GM04503 (cell line): ENCODE results near the gene NPIPB5.
"Not testable (repeated sequence)": the region's sequence is repeated elsewhere in the genome, so short reads cannot be mapped to it uniquely, and the experiment has no call there.

Experiments used
- DNase-seq: peaks from one replicate; pipeline ENCODE4 v3.0.0-alpha.2; 2012; ENCODE audit warnings: low read depth

Gene NPIPB5

DNA sequence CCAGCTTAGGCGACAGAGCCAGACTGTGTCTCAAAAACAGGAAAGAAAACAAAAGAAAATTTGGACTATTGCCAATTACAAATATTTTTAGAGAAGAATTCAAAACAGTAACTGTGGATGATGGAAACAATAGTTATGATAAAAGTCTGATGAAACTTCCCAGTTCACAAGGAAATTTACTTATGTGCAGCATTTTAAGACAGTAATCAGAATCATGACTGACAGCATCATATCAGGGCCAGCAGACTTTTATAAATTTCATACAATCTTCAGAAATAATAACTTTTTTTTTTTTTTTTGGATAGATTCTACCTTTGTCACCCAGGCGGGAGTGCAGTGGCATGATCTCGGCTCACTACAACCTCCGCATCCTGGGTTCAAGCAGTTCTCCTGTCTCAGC lies at the start of gene NPIPB5:
Gene NPIPB5 (plus strand): TSS at position 301 of the 400 bp plus-strand sequence. CDS start 2,911 bp downstream, outside the sequence.
- not testable (repeated sequence) for DNase-seq

DNA sequence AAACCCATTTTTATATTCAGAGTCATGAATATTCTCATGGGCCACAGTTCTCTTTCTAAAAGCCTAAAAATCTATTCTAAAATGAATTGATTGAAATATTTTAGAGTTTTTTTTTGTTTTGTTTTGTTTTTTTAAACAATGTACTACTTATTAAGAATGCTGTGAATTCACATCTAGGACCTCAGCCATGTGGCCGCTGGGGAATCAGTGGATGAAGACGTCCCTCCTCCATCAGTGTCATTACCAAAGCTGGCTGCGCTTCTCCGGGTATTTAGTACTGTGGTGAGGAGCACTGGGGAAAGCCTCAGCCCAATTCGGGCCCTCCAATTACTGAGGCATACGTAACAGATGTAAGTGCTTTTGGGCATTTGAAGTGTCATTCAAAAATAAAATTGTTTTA lies 41.8 kb upstream of the NPIPB5 start:
- DNase-seq: not testable (repeated sequence)

DNA sequence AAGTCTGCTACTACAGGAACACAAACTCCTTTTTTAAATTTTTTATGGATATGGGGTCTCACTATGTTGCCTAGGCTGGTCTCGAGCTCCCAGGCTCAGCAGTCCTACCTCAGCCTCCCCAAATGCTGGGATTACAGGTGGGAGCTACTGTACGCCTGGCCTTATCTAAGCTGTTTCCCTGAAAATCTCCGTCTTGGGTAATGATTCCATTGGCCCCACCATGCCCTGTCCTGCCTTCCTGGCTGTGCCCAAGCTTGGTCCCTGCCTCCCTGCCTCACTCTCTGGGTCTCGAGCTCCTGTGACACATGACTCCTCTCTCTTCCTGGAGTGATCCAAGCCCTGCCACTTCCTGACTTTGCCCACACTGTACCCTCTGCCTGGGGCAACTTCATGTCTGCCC lies 27.3 kb downstream of the NPIPB5 start:
- not testable (repeated sequence) for DNase-seq

DNA sequence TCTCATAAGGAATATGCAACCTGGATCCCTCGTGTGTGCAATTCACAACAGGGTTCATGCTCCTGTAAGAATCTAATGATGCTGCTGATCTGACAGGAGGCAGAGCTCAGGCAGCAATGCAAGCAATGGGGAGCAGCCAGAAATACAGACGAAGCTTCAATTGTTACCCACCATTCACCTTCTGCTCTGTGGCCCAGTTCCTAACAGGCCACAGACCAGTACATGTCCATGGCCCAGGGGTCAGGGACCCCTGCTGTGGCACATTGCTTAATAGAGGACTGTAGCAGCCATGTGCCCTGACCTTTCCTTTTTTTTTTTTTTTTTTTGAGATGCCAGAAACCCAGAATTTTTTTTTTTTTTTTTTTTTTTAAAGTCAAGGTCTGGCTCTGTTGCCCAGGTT lies 34.1 kb downstream of the NPIPB5 start:
- DNase-seq: not testable (repeated sequence)

DNA sequence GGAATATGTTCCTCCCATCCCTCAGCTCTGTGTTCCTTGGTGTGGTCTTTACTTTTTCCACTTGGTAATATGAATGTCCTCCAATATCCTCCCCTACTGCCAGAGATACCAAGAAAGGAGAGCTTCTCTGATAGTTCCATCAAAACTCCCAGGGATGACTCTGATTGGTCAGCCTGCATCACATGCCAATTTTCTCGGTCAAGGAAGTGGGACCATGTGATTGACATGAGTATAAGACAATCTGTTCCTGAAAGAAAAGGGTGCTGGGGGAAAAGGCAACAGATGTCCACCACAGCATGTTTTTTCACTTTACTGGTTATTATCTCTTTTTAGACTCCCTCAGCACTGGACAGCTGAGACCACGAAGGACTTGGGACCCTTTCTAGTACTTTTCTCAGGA lies 35.9 kb downstream of the NPIPB5 start:
- not testable (repeated sequence) for DNase-seq

DNA sequence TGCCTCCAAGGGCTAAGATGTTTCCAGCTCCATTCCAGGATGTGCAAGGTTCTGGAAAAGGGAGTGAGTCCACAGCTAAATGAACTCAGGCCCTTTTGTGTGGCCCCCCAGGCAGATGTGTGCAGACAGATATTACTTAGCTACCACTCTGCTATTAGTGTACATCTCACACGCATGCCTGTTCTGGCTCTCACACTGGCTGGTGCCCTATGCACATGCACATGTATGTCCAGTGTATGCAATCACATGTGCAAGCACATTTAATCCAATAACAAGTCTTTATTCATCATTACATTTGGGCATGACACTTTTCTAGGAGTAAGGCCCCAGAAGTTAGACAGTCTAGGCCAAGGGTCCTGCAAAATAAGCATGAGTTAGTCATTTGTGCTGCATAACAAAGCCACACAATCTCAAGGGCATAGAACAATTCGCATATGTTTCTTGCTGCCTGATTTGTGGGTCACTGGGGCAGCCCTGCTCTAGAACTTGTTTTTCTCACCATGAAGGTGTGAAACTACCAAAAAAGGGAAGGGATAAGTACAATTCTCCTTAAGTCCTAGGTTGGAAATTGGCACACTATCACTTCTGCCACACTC lies 36.6 kb downstream of the NPIPB5 start:
- not testable (repeated sequence) for DNase-seq

DNA sequence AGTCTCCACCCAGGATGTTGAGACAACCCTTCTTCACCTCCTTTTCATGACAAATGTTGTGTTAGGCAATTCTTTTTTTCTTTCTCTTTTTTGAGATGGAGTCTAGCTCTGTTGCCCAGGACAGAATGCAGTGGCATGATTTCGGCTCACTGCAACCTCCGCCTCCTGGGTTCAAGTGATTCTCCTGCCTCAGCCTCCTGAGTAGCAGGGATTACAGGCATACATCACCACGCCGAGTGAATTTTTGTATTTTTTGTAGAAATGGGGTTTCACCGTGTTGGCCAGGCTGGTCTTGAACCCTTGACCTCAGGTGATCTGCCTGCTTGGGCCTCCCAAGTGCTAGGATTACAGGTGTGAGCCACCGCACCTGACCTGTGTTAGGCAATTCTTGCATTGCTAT lies 39.2 kb downstream of the NPIPB5 start:
- not testable (repeated sequence) for DNase-seq

DNA sequence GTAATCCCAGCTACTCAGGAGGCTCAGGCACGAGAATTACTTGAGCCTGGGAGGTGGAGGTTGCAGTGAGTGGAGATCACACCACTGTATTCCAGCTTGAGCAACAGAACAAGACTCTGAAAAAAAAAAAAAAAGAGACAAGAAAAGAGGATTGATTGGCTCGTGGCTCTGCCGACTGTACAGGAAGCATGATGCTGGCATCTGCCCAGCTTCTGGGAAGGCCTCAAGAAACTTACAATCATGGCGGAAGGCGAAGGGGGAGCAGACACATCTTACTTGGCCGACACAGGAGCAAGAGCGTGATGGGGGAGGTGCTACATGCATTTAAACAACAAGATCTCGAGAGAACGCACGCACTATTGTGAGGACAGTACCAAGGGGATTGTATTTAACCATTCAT lies 40.5 kb downstream of the NPIPB5 start:
- not testable (repeated sequence) for DNase-seq

DNA sequence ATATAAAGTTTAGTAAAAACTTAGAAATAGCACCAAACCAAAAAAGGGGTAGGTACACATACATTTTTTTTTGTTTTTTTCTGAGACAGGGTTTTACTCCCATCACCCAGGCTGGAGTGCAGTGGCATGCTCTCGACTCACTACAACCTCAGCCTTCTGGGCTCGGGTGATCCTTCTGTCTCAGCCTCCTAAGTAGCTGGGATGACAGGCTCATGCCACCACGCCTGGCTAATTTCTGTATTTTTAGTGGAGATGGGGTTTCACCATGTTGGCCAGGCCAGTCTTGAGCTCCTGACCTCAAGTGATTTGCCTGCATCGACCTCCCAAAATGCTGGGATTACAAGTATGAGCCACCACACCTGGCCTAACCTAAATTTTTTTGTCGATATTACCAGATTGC lies 41.0 kb downstream of the NPIPB5 start:
- not testable (repeated sequence) for DNase-seq

DNA sequence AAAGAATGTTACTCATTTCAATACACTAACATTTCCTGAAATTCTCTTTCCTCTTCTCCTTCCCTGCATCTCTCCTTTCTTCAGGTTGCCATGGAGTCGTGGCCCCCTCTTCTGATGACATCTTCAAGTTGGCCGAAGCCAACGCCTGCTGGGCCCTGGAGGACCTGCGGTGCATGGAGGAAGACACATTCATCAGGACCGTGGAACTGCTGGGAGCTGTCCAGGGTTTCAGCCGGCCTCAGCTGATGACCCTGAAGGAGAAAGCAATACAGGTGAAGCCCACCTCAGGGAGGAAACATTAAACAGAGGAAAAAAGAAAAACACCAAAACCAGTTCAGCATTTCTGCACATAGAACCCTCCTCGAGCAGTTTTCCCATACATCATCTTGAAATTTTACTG lies 46.1 kb downstream of the NPIPB5 start:
- DNase-seq: not testable (repeated sequence)
